T-helper 1 cell (primary cell): ENCODE measurements around the gene MGAT4A.
"Not testable (repeated sequence)": the region's sequence is repeated elsewhere in the genome, so short reads cannot be mapped to it uniquely, and the experiment has no call there.

ENCODE experiments used
- DNase-seq, 5 donors: peaks; one replicate each; pipeline ENCODE4 v3.0.0-alpha.2; 2012 to 2020

MGAT4A gene

DNA sequence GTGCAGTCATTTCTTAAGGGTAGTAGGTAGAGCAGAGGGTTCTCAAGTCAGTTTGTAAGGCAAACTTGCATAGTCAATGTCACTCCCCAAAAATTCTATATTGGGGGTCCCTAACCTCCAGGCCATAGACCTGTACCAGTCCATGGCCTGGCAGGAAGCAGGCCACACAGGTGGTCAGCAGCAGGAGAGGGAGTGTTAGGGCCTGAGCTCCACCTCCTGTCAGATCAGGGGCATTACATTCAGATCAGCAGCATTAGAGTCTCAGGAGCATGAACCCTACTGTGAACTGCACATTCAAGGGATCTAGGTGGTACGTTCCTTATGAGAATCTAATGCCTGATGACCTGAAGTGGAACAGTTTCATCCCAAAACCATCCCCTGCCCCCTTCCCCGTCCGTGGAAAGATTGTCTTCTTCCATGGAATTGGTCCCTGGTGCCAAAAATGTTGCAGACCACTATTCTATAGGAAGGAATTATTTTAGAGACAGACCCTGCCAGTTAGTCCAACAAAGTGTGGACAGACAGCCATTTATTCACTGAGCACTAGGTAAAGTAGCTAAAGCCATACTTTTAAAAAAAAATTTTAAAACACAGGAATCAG, 129.3 kb downstream of the MGAT4A start:
- peak in 1 of 5 donors; percentile 35 for DNase-seq

DNA sequence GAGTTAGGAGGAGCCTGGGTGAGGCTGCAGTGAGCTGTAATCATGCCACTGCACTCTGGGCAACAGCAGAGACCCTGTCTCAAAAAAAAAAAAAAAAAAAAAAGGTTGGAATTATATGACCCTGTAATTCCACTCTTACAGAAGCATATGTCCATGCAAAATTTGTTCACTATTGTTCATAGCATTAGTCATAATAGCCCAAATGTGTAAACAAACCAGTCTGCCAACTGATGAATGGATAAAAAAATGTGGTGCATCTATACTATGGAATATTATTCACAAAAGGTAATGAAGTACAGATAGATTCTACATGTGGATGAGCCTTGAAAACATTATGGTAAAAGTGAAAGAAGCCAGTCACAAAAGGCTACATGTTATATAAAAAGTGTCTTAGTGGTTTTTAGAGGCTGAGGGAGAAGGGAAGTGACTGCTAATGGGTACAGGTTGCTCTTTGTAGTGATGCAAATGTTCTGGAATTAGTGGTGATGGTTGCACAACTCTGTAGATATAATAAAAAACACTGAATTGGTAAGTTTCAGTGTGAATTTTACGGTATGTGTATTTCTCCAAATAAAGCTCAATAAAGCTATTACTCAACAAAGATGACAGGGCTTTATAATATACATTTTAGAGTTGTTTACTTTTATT, 132.0 kb downstream of the MGAT4A start:
- DNase-seq, result no peak

DNA sequence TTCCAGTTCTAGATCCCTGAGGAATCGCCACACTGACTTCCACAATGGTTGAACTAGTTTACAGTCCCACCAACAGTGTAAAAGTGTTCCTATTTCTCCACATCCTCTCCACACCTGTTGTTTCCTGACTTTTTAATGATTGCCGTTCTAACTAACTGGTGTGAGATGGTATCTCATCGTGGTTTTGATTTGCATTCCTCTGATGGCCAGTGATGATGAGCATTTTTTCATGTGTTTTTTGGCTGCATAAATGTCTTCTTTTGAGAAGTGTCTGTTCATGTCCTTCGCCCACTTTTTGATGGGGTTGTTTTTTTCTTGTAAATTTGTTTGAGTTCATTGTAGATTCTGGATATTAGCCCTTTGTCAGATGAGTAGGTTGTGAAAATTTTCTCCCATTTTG, 136.3 kb downstream of the MGAT4A start:
- DNase-seq, result not testable (repeated sequence)

DNA sequence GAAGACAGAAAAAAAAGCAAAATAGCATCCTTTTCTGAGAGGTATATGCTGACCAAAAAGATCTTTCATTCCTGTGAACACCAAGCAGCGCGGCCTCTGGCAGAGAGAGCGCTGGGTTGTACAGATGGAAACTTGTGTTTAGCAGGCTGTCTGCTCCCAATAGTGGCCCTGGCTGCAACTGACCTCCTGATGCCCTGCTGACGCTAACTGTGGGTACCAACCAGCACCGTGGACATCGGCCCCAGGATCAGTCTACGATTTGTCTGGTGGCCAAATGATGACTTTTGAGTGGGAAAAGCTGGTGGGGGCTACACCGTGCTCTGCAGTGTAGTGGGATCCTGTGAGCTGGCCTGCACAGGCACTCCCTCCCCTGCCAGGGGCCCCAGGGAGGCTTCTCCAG, 138.4 kb downstream of the MGAT4A start:
- no peak for DNase-seq

DNA sequence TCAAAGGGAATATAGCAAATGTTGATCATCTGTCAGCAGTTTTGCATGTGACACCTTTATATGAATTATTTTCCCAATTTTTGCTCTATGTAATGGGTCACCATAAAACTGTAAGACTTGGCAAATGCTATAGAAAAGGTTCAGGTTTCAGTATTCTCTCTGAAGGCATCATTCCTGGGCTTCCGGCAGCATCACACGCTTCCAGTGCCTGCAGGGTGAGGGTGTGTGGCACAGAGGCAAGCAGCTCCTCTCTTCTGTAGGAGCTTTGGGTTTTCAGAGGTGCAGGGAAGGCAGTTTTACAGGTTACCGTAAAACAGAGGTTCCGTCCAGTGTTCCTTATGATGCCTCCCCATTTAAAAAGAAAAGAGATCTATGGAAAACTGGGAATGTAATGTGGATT, 141.4 kb downstream of the MGAT4A start:
- DNase-seq, result no peak

DNA sequence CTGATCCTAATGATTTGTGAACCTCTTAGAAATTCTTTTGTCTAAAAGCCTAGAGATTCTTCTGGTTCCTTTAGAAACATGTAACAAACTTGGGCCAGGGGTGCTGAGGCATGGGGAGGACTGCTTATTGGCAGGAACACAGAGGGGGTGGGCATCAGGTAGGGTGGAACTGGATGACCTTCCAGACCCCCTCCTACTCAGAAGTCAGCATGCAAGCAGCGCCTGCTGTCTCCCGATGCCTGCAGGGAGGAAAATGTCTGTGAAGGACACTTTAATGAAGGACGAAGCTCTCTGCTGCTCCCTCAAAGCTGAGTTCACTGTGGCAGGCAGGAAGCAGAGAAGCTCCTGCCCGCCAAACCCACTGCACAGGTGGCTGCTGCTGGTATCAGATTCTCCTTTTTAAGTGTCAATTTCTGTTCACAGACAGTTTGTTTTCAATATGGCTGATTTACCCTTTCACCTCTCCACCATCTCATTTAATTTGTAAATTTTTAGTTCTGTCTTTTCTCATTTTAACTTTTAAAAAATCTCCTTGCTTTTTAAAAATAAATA, 142.0 kb downstream of the MGAT4A start:
- no peak for DNase-seq

DNA sequence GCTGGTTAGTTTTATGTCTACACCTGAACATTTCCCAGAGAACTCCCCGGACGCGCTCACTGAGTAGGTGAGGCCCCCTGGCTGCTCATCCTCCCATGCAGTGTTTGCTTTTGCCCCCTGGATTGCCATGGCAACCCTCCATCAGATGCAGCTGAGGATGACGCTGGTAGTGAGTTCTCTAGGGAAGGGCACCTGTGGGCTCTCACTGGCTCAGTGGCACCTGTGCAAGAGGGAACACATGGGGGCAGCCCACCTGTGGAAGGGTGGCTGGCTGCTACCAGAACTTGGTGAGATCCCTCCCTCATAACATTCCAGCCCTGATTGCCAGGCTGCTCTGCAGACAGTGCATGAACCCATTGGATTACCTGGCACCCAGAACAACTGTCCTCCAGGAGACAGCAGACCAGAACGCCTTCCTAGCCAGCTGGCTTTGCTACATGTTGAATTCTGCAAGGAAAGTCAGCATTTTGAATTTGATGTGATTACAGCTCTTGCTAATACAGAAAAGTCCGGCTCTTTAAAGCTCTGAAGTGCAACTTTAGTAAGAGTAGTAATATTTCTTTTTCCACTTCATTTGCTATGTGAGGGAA, 144.3 kb downstream of the MGAT4A start:
- DNase-seq, result no peak

DNA sequence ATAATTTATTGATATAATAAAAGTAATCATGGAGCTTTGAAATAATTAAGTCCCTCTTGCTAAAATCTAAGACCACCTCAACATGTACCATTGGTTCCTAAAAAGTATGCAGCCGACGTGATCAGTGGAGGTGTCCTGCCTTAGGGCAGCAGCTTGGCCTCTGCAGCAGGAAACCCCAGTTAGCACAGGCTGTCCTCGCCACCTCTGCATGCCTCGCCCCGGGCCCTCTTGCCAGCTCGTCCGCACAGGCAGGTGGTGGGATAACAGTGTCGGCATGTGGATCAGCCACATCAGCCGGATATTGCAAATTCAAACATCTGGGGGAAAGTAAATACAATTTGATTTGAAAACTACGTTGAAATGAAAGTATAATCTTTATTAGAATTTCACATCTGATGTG, 145.5 kb downstream of the MGAT4A start:
- DNase-seq, result no peak

DNA sequence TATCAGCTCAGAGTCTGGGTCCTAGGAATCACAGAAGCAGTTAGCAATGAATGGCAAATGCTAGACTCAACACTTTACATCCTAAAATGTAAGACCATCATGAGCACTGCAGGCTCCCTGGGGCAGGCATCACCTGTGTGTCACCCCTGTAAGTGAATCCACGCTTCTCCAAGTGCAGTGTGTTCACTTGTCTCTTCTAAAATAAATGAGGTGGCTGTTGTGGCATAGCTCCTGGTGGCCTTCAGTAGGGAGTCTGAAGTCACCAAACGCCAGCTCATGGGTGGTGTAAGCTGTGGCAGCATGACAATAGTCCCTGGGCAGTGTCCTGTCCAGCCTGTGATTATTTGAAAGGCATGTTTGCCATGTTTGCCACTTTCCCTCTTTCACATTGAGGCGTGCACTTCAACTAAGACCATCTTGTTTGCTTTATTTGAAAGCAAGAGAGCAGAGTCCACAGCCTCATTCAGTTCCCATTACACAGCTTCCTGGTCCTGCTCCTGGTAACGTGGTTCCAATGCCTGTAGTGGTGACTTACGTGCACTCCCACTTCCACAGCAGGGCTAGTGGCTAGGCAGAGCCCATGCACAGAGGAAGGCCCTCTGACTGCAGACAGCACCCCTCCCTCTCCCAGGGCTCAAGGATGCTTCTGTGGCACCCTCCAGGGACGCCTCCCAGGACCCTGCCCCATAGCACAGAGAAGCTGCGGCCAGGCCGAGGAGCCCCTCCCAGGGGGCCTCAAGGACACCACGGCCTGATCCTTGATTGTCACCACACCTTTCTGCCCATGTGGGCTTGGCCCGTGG, 146.9 kb downstream of the MGAT4A start:
- DNase-seq, result no peak

DNA sequence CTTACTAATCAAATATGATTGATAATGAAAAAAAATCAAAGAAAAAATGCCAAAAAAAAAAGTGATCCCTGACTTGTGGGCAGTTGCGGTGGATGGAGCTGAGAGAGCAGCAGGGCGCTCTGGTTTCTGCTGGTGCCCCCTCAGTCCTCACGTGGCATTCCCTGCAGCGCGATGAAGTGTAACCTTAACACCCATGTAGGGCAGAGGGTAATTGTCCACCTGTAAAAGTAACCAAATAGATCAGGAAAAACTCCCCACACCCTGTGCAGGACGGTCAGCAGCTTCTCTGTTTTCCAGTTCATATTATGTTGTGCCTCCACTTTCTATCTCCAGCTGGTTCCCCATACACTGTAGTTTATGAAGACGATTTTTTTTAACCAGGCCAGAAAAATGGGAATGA, 147.7 kb downstream of the MGAT4A start:
- no peak for DNase-seq

DNA sequence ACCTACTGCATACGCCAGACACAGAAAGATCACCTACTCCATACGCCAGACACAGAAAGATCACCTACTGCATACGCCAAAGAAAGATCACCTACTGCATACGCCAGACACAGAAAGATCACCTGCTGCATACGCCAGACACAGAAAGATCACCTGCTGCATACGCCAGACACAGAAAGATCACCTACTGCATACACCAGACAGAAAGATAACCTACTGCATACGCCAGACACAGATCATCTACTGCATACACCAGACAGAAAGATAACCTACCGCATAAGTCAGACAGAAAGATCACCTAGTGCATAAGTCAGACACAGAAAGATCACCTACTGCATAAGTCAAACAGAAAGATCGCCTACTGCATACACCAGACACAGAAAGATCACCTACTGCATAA, 148.4 kb downstream of the MGAT4A start:
- no peak for DNase-seq

DNA sequence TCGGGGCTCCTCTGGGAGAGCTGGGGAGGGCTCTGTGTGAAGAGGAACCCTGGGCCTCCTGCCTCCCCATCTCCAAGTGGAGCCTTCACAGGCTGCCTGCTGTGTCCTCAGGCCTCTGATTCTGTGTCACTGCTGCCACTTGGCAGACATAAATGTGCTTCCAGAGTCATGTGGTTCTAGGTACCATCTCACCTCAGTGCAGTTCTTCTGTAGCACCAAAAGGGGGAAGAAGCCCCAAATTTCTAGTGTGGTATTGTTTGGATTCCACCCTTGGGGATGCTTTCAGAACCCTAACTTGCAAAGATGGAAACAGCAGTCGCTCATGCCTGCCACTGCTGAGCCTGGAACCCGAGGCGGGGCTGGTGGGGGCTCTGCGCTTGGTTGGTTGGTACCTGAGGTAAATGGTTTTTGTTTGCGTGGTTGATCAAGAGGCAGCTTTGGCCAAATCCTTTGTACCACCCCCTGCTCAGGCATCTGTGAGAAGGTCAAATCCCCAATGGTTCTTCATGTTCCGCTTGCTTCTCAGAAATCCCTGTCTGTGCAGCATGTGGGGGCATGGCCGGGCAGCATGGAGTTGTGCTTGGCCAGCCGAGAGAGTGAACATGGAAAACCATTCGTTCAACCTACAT, 150.2 kb downstream of the MGAT4A start:
- no peak for DNase-seq

DNA sequence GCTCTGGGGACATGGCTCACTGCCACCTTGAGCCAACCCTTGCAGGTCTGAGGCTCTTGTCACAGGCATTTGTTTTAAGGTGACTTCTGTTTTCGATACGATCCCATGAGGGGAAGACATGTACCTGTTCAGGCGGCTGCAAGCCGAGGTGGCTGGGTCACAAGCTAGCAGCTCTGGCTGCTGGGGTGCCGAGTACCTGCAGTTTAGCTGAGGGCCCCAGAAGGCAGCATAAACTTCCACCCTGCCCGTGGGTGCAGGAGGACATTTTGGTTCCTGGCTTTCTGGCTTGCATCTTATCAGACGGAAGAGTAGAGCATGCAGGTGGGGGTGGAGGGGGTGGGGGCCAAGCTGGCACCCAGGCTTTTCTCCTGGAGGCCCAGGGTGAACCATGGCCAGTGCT, 151.0 kb downstream of the MGAT4A start:
- no peak for DNase-seq

DNA sequence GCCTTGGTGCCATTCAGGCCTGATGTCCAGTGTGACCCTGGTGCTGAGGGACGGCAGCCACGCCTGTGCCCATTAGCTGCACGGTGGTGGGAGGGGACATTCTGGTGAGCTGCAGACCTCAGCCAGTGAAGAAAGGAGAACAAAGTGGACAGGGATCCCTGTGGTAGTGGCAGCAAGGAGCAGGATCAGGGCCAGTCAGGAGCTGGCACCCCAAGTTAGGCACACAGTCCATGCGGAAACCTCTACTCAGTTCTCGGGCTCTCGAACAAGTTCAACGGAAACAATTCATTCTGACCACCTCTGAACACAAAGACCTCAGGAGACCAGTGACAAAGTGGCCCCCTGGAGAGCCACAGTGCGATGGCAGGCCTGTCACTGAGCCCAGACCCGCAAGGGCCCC, 152.7 kb downstream of the MGAT4A start:
- no peak for DNase-seq

DNA sequence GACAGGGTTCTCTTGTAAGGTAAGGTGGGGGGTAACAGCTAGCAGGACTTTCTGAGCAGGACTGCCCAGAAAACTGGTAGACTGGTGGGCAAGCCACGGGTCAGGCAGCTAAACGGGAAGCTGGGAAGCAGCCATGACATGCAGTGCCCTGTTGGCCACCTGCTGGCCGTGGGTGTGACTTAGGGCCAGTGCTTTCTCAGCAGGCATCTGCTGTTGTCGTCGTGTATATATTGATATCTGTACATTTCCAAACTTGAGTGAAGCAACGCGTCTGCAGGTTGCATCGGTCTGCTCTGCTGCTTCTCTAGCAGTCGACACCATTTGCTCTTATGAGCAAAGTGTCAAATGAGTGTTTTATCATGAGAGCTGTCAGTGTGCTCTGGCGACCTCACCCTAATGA, 153.6 kb downstream of the MGAT4A start:
- no peak for DNase-seq

DNA sequence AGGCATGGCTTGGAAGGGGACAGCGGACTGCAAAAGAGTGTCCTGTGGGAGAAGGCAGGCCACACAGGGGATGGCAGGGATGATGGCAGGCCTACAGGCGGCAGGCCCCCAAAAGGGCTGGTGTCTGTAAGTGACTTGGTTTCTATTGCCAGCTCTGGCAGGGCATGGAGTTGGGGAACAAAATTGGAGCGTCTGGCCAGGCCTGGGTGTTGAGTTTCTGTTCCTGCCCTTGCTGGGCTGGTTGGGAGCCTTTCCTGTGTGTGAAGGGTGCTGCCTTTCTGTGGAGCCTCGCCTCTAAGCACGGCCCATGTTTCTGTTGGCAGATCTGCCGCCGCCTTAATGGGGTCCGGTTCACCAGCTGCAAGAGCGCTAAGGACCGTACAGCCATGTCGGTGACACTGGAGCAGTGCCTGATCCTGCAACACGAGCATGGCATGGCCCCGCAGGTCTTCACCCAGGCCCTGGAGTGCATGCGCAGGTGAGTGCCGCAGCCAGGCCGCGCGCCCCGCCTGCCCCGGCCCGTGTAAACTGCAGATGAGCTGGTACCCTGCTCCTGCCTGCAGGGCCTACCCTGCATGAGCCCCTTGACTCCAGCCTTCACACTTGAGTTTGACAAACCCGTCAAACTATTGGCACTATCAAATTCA, 154.1 kb downstream of the MGAT4A start:
- no peak for DNase-seq

DNA sequence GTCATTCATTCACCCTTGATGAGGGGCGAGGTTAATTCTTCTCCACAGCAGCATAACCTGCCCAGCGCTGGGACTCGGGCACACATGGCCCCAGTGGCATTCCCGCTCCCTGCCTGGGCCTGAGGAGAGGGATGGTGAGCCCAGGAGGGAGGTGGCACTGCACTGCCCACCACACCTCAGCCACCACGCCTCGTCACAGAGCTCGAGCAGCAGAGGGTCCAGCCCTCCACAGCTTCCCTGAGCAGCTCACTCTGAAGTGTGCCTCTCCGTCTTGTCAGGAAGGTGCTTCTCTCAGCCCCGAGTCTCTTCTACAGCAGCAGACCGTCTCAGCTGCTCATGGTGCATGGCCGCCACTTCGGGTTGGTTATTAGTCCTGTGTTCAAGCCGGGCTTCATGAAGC, 157.5 kb downstream of the MGAT4A start:
- no peak for DNase-seq

DNA sequence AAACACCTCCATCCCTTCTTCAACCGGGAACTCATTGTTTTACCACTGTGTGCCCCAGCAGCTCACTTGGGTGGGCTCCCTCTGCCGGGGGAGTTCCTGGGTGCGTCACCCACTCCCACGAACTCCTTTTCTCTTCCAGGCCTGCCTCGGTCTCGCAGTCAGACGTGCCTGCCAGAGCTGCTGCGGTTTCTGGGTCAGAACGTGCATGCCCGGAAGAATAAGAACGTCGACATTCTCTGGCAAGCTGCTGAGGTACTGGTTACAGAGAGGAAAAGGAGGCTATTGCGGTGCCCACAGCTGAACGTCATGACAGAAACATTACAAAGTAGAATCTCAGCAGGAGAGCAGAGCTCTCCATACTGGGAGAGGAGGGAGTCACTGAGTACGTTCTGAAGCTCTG, 158.3 kb downstream of the MGAT4A start:
- no peak for DNase-seq

DNA sequence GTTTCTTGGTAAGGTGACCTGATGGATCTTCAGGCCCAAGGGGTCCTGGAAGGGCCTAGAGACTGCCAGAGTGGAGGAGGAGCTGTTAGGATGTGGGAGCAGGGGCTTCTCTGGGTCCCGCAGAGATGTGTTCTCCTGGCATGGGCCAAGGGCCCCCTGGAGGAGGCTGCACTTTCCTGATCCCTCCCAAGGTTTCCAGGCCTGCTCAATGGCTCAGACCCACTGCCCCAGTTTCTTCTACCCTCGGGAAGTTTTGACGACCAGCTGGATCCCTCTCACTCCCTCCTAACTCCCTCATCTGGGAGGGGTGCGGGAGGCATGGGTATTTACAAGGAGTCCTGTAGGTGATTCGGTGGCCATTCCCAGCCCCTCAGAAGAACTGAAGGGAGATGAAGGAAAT, 158.7 kb downstream of the MGAT4A start:
- DNase-seq, result no peak

DNA sequence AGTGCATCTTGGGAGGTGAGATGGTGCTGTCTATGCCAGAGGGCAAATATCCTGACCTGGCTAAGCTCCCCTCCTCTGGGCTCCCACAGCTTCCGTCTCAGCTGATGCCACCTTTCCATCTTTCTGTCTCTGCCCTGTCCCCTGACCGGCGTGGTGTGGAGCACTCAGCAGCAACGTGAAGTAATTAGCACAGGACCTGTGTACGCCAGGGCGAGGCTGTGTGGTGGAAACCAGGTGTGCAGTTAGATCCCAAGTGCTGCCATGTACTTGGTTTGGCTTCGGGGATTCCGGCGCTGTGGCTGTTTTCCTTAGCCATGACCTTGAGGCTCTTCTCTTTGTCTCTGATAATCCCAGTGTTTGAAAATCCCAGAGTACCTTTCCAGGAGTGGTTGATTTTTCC, 159.1 kb downstream of the MGAT4A start:
- no peak for DNase-seq

DNA sequence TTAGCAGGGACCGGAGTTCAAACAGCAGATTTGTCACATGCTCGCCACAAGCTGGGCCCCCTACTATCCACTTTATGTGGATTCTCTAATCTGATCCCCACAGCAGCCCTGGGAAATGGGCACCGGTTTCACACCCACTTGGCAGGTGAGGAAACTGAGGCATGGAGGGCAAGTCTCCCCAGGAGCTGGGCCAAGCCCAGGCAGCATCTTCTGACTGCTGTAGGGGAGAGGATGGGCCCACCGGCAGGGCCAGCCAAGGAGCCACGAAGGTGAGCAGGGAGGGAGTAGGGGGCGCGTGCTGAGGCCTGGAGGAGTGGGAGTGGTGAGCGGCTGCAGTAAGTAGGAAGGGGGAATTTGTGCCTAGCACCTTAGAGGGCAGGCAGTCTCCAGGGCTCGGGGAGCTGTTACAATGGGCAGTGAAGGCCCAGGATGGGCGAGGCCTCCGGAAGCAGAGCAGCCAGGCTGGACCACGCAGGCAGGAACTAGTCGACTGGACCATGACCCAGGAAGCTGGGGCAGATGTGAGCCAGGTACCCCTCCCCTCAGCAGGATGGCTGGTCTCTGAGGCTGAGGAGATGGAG, 159.7 kb downstream of the MGAT4A start:
- no peak for DNase-seq

DNA sequence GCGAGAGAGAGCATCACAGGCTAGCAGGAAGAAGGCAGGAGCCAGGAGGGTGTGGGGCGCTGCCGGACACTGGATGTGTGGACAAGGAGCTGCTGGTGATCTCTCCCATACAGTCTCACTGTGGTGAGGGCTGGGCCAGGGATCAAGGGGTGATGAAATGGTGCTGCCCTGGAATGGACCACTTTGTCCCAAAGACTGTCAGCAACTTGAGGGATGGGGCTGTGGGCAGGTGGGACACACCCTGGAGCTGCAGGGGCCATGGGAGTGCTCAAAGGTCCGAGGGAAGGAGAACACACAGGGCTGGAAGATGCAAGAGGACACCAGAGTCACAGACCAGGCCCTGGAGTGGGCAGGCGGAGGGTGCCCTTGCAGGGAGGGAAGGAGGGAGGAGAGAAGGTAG, 160.6 kb downstream of the MGAT4A start:
- no peak for DNase-seq
